Hematopoietic multipotent progenitor cell treated with erythropoietin and hydrocortisone succinate and interleukin-3 and kit ligand, for 8 days (in vitro differentiated cells): ENCODE measurements around the gene SSH3.

Source experiments
- DNase-seq: peaks from one replicate; pipeline ENCODE4 v3.0.0-alpha.2; 2015

Gene SSH3

DNA sequence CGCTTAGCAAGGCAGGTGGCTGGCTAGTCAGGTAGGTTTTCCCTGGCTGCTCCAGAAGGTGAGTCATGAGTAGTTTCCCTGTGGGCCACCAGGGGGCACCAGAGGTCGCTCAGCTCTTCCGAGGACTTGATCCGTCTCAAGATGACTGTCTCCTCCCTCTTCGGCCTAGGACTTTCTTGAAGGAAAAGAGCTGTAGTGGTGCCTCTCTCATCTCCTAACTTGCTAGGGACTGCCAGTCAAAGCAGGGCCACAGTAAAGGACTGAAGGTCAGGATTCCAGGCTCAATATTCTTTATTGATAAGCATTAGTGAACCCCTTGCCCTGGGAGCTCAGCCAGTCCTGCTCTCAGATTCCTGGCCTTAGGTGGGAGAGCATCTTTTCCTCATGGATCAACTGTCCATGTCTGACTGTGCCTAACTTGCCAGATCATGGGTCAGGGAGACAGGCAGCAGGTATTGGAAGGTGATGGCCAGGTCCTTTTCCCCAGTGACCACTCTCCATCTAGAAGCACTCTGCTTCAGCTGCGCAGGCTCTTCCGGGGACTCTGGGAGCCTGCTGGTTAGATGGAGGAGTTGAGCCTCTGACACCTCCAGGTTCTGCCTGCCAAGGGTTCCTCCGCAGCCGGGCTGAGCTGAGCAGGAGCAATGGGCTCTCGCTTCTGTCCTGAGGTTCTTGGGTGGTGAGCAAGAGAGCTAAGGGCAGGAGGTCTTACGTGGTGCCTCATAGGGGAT is 48.1 kb downstream of the SSH3 start:
- DNase-seq, result peak; percentile 81

DNA sequence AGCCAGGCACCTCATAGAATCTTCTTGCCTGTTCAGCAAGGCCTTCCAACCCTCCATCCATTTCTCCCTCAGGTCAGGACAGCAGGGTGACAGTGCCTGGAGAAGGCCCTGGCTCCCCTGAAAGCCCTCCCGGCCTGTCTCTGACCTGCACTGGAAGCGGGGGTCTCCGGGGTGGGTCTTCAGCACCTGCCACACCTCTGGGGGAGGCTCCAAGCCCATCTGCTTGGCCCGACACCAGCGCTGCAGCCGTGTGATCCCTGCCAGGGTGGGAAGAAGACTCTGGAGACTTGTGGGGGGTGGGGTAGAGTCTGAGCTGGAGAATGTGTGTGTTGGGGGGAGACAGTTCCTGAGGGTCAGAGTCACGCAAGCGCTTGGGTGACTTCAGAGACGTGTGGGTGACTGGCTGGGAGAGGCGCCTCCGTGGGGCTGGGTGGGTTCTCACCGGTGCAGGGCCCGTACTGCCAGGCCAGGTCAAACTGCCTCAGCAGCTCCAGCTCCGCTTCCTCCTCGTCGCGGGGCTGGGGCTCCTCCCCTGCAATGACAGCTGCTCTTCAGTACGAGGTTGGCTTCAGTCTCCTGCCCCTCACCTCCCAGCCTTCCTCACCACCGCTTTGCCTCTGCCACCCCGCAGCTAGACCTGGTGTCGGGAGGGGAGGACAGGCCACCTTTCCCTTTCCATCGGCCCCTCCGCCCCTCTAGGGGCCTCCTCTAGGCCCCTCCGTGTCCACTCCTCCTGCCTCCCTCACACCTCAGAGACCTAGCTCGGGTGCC is 49.4 kb downstream of the SSH3 start:
- no peak for DNase-seq

DNA sequence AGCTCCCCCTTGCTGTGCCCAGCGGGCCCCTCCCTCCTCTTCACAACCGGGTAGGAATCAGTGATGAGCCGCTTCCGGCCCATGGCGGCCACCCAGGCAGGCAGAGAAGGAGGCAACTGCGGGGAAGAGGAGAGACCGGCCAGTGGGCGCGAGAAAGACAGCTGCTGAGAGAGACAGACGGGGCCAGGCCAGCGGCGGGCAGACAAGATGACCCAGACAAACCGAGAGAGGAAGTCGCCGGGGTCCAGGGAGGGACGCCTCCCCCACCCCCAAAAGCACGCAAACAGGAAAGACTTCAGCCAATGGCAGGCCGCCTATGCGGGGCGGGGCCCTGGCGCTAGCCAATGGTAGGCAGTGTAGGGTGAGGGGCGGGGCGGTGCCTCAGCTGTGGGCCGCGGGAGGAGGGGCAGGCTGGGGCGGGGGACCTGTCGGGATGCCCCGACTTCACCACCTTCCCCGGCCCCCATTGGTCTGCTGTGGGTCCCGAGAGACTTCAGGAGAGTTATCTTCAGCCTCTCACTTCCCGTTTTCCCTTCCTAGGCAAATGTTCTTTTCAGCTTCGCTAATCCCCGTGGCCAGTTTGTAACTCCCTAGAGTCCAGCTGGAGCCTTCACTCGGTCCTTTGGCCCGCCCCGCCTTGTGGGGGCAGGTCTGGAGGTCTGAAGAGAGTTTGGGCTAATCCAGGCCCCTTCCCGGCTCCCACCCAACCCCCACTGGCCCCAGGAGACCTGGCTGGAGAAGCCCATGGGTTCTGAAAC is 50.2 kb downstream of the SSH3 start, which contains the start of gene POLD4:
Gene POLD4 (minus strand): TSS at position 230 of the 758 bp plus-strand sequence. CDS start 147 bp downstream, at position 83.
- peak; percentile 91 for DNase-seq

DNA sequence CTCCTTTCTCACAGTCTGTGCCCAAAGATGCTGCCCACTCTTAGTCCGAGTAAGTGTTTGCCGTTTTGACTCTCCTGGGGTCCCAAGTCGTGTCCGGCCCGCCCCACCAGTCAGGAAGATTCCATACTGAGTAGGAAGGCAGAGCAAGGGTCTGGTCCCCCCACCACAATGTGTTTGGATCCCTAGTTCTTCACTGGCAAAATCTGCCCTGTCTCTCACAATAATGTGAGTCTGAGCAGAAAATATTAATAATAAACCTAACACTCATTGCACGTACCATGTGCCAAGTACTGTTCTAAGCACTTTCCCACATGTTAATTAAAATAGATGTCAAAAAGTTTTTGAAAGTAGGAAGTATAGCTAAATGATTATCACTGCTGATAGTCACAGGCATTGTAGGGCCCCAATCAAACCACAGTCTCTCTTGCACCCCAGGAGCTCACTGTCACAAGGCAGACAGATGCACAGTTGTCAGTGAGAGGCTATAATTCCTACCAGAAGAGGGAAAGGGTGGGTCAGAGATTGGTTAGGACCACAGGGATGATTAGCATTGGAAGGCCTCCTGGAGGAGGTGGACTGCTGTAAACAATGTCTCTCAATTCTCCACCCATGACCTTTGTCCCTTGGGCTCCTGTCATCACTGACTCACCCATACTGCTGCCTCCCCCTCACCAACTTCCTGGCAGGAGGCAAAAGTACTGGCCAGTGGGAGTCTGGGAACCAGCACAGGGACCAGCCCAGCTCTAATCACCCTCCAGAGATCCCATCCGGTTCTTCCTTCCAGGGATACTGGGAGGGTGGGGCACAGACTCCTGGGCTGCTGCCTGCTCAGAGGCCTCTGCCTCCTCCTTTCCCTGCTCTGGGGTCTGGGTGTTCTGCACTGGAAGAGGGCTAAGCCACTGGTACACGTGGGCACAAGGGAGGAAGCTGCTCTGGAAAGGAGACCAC is 51.0 kb downstream of the SSH3 start:
- DNase-seq, result peak; percentile 27

DNA sequence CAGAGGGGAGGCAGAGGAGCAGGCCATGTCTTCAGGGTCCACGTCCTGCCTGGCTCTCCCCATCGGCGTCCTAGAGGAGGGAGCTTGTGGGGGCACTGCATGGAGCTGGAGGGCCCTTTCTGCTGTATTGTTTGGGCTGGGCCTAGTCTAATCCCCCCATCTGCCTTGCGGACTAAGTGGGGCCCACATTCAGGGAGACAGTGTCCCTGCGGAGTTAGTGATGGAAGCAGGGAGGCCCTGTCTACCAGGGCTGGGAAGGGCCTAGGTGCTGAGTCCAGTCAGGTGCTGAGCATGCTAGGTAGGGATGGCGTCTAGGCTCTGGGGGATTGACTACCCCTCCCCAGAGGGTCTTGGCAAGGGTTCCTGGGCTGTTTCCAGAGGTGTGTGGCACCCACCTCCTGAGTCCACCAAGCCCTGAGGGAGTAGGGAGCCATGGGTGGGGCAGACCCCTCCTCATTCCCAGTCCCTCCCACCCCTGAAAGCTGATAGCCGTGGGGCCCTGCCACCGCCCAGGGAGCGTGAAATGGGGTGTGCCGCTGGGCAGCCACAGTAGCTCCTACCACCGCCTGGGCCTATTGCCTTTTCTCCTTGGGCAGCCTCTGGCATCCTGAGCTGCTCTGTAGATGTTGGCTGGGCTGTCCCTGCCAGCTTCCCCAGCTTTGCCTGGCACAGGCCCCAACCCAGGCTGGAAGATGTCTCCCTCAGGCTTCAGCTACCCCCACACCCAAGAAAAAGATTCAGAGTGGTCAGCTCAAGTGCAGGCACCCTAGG is 51.9 kb downstream of the SSH3 start:
- DNase-seq, result no peak

DNA sequence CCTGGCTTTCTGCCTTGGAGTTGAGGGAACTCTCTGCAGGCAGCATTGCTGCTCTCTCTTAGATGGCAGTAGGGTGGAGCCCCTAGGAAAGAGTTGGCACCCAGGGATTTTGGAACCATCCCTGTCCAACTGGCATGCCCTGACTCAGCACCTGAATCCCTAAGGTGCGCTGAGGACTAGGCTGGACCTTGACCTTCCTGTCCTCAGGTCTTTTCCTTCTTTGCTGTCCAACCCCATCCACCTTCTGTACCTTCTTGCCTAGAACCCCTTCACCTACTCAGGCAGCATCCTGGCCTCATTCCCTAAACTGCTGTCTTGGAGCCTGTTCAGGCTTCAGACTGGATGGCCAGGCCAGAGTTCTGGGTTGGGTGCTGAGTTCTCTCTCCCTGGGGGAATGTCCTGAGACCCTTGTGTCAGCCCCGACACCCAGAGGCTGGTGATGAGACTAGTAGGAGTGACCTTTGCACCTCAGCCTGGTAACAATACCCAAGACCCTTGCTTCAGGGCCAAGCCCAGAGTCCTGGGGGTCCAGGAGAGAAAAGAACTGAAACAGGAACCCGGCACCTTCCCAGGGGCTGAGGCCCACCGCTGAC is 52.6 kb downstream of the SSH3 start:
- no peak for DNase-seq

DNA sequence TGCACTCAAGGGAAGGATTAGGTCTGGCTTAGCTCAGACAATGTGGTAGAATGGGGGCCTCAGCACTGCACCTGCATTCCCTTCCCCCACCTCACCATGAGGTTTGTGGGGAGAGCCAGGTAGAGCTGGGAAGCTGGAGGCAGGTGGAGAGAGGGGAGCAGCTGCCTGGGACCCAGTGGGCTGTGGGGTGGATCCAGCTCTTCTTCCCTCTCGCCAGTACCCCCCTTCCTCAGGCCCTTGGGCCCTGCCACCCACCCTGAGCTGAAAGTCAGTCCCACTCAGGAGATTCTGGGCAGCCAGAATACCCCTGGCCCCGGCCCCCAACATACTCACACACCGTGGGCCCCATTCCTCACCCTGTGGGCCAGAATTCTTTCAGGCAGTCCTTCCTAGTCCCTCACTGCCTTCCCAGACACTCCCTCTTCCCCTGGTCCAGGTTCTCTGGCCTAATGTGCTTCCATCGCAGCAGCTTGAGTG is 53.1 kb downstream of the SSH3 start:
- no peak for DNase-seq

DNA sequence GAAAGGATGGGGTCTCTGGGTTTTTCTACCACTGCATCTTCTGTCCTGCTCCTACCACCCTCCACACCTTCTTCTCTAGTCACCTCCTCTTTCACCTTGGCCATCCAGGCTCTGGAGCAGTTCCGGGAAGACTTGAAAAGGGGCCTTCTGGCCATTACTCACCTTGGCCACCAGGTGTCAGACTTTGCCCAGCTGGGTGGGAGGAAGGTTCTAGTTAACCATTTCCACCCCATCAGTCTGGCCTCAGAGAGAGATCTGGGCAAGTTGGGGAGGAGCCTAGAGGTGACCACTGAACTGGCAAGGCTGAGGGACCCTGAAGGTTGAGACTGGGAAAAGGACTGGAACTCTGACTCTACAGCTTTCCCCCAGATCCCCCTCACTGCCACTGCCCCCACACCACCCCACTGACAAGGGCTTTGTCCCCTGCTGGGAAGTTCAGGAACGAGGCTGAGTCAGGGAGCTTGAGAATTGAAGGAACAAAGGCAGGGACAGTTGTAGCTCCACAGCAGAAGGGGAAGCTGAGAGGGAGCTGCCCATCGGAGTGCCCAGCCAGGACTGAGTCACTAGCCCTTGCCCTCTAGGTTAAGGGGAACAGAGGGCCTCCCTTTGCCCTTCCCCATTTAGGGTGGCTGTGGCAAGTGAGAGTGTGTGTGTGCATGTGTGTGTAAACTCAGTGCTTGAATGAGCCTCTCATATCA is 53.7 kb downstream of the SSH3 start:
- DNase-seq, result peak; percentile 84

DNA sequence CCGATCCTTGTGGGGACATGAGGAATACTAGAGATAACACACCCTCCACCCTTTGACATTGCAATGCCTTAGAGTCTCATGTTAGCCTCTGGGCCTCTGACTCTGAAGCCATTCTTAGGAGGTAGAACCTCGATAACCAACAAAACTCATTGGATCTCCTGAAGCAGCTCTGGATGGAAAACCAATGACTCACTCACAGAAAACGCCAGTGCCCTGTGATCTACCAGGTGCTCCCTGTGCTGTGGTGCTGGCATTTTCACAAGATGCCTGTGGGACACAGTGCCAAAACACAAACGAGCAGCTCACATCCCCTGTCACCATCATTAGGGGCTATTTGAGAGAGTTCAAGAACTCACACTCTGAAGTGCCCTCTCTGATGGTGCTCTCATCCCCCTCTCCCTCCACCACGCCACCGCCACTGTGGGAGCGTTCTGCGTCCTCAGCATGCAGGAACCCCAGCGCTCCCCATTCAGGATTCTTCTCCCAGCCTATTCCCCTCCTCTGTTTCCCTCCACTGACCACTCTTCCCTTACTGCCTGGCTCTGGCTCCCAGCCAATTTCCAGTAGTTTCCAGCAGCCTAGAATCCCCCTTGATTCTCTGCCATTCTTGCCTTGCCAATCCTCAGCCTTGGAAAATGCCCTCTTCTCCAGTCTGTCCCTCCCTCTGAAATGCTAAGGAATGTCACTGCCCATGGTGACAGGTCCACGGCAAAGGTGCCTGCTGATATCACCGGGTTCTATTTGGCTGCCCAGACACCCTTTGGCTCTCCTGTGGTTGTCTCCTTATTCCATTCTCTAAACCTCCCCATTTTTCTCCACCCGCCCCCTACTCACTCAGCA is 54.7 kb downstream of the SSH3 start:
- DNase-seq, result no peak
